ENCODE measurements around the gene SHH.
"Not testable (repeated sequence)": the region's sequence is repeated elsewhere in the genome, so short reads cannot be mapped to it uniquely, and the experiment has no call there.

SHH gene

DNA sequence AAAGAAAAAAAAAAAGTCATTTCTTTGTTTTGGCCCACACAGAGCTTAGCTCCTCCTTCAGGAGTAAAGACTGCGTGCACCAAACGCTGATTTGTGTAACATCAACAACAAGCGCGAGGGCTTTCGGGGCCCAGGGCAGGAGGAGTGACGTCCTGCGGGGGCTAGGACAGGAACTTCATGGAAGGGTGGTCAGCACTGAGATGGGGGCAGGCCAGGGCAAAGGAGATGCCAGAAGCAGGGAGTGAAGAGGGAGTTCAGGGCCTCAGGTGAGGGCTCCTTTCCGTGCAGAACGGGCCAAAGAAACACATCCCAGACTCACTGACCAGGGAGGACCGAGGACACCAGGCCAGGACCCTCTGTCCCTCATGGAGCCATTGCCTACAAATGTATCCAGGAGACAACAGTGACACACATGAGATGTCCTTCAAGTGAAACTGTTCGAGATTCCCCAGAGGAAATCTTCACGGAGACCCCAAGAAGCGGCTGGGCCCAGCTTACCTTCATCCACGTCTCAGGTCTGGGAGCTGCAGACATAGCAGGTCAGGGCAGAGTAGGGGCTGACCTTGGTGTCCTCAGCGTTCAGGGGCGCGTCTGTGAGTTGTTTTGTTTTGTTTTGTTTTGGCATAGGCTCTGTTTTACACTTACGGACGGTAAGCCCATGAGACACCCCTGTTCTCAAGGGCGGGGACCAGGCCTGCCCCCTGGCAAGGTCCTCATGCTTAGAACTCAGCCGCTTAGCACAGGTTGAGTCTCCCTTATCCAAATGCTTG, 30.4 kb upstream of the SHH start:
- DNase-seq (ENCODE audit: low spot score), result no peak

GRCh38 chr7:155840909-155841308, 28.6 kb upstream of the SHH start:
- no peak for DNase-seq (ENCODE audit: low spot score)

DNA sequence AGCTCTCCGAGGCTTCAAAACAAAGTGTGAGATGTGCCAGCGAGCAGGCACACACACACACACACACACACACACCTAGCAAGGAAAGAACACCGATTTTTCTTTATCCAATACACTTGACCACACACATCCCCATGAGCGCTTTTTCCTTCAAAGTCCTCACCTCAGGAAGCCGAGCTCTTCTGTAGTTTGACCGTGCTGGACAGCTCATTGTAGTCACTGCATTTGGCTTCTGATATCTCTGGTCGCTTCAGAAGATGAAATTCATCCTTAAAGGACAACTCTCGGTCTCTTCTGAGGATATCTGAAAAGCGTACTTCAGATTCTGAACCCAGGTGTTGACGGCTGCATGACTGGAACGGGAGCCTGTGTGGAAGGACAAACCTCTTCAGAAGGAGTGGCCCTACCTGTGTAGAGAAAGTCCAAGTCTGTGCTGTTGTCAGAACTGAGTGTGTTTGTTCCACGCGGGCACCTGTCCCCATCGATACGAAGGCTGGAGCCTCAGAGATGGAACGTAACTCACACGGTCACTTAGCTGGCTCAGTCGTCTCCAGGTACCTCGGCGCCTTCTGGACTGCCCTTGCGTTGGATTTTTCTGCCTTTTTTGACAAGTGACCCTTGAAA, 28.1 kb upstream of the SHH start:
- no peak for DNase-seq (ENCODE audit: low spot score)

GRCh38 chr7:155839461-155839860, 27.2 kb upstream of the SHH start:
- DNase-seq (ENCODE audit: low spot score), result no peak

DNA sequence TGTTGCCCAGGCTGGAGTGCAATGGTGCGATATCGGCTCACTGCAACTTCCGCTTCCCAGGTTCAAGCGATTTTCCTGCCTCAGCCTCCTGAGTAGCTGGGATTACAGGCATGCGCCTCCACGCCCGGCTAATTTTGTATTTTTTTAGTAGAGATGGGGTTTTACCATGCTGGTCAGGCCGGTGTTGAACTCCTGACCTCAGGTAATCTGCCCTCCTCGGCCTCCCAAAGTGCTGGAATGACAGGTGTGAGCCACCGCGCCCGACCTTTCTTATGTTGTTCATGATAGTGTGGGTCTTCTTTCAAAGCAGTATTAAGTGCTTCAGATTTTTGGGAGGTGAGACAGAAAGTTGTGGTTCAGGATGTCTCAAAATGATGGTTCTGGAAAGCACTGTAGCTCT, 26.0 kb upstream of the SHH start:
- not testable (repeated sequence) for DNase-seq (ENCODE audit: low spot score)

DNA sequence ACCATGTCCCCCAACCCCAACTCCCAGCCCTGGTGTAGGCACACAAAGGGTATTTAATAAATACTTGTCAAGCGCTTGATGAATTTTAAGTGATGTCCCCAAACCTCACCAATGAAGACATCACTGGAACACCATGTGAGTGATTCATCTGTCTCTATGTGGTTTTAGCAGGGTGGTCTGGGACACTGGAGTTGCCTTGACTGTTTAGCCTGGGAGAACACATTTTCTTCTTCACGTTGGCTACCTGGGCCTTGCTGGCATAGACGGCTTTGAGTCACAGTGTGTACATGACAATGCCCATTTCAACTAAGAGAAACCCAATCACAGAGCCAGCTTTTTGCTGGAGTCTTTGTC, 24.8 kb upstream of the SHH start:
- no peak for DNase-seq (ENCODE audit: low spot score)

GRCh38 chr7:155836216-155837125, 24.2 kb upstream of the SHH start:
- DNase-seq (ENCODE audit: low spot score), result no peak

- DNase-seq (ENCODE audit: low spot score), result no peak
Observed at GRCh38 chr7:155835446-155836215, 23.4 kb upstream of the SHH start.

GRCh38 chr7:155834486-155835048, 22.3 kb upstream of the SHH start:
- no peak for DNase-seq (ENCODE audit: low spot score)

DNA sequence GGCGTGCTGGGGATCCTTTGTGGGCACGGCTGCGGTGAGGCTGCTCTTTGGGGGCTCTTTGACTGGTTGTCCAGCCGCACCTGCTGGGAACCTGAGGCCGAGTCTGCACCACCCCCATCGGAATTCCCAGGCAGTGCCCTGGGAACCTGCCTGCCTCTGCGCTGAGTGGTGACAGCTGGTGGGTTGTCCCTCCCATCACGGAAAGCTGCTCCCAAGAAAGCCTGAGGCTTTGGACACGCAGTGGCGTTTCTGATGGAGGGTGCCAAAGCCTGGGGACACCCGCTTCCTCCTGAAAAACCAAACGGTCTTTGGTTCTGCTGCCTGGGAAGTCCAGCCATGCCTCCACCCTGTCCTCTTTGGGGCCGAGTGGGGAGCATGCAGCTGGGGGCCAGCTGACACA, 21.4 kb upstream of the SHH start:
- DNase-seq (ENCODE audit: low spot score), result no peak

DNA sequence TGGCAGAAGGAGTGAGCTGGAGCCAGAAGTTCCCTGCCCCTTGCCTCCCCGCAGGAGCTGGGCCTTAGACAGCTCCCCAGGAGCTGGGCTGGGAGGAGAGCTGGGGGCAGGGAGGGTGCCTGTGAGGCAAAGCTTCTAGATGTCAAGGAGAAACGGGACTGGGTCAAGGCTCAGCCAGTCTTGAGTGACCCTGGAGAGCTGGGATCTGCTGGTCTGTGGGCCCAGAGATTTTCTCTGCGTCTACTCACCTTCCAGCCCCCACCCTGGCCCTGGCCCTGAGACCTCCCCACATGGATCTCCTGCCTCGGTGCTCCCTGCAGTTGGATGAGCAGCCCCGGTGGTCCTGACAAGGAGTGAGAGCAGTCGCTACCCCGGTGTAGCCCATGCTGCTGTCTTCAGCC, 20.3 kb upstream of the SHH start:
- DNase-seq (ENCODE audit: low spot score), result no peak

- no peak for DNase-seq (ENCODE audit: low spot score)
Observed at GRCh38 chr7:155831807-155832524, 19.7 kb upstream of the SHH start.

- DNase-seq (ENCODE audit: low spot score), result no peak
Observed at GRCh38 chr7:155830961-155831806, 18.9 kb upstream of the SHH start.

DNA sequence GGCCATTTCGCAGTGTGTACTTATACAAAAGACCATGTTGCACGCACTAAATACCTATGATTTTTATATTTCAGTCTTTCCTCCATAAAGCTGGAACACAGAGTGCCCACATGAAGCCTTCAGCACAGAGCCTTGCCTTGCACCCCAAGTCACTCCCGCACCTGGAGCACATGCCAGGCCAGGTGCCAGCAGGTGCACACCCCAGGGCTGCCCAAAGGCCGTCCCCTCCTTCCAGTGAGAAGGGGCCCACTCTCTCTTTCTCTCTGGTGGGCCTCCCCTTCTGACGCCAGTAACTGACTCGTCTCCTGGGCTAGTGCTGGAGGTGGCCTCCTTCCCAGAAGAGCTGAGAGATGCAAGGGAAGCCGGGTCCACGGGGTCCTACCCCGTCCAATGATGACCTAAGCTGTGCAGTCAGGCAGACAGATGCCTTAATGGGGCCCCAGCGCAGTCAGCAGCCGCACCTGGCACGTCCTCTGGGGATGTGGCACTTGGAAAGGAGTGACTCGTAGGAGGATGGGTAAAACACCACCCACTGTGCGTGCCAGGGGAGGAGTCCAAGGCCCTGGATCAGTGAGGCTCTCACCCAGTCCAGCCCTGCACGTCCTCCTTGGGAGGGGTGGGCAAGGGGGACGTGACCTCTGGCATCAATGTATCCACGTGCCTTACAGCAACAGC, 17.7 kb upstream of the SHH start:
- no peak for DNase-seq (ENCODE audit: low spot score)

GRCh38 chr7:155825336-155825735, 13.1 kb upstream of the SHH start:
- no peak for DNase-seq (ENCODE audit: low spot score)

DNA sequence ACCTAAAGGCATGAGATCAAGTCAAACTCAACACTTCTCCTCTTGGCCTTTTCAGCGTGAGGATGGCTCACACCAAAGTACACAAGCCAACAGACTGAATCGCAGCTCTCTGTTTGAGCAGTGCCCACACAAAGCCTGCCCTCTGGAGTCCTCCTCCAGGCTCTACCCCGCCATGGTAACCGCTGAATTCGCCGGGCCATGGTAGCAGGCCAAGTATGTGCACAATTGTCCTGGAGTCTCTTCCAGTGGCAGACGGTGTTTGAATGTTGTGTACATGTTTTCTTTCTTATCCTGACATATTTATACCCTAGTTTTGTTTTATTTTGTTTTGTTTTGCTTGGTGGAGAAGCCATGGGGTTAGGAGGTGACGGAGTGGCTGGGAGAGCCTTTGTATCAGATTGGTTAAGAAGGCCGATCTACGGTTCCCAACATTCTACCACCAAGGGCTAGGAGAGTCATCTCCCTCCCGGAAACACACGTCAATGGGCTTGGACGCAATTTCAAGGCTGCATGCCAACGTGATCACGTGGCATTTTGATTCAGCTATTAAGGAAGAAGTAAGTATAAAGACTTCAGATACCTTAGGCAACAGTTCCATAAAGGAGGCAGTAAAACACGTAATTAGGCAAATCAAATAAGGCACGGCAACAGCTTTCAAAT, 12.1 kb upstream of the SHH start:
- no peak for DNase-seq (ENCODE audit: low spot score)

DNA sequence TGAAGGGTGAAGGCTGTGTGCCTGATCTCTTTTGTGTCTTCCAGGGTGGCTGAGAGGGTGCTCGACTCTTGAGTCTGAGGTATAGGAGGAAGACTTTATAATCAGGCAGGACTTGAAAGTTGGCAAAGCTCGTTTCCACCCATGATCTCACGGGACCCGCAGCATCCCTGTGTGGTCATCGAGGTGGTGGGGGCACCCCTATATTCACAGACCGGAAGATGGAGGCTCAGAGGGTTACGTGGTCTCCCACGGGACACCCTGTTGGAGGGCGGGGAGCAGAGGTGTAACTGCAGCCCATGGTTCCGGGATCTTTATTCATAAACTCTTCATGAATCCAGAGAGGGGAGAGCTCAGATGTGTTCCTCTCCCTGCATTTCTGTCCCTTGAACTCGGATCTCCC, 9.6 kb upstream of the SHH start:
- no peak for DNase-seq (ENCODE audit: low spot score)

GRCh38 chr7:155820788-155821187, 8.5 kb upstream of the SHH start:
- no peak for DNase-seq (ENCODE audit: low spot score)

DNA sequence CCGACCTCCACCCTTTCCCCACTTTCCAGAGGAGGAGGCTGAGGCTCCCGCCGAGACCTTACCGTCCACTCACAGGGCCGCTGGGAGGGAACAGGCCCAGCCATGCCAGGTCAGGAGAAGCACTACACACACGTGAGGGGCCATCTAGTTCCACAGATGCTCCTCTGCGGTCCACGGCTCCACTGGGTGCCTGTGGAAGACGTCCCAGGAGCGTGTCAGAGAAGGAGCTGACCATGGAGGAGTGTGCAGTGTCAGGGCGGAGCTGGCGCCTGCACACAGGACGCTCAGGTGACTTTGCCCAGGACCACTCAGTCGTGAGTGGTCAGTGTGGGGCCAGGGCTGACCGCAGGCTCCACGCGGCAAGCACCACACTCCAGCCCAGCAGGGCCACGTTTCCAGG, 8.0 kb upstream of the SHH start:
- no peak for DNase-seq (ENCODE audit: low spot score)

Measured in AG08396 (cell line).